GM12878 (cell line): ENCODE results near the gene ARL2. TPM values are rescaled to one million over a fixed set of nuclear protein-coding genes. Genes with fewer than 3 reads are reported as not detected.

Experiments
- ASH2L ChIP-seq: fragments of 300-600, 200-600 bp; sonication (generic); IDR thresholded peaks from 2 replicates; pipeline ENCODE4 v1.6.1; 2017; ENCODE audit warnings: low read depth, mild to moderate bottlenecking, borderline replicate concordance
- ATF3 ChIP-seq: IDR thresholded peaks from 2 replicates; pipeline ENCODE4 v1.6.1; 2011; ENCODE audit warnings: low read depth, mild to moderate bottlenecking, low read length, moderate library complexity, borderline replicate concordance; ENCODE audit errors: extremely low read depth
- BACH1 ChIP-seq: fragments of 450-650 bp; IDR thresholded peaks from 2 replicates; pipeline ENCODE4 v1.6.1; 2017; ENCODE audit warnings: mild to moderate bottlenecking, borderline replicate concordance
- CBFB ChIP-seq: IDR thresholded peaks from 2 replicates; pipeline ENCODE4 v1.6.1; 2016; ENCODE audit warnings: antibody characterized with exemption, low read depth
- CREM ChIP-seq: IDR thresholded peaks from 2 replicates; pipeline ENCODE4 v1.6.1; 2014; ENCODE audit warnings: antibody characterized with exemption, low read depth
- ETV6 ChIP-seq, 2 experiments: fragments of 450-650 bp in 1 of 2; IDR thresholded peaks in 1 of 2; conservative IDR thresholded peaks in 1 of 2; 2 replicates each; pipeline ENCODE4 v1.6.1; 2014; ENCODE audit warnings: antibody characterized with exemption in 1 of 2, borderline replicate concordance in 1 of 2, low read depth in 1 of 2, mild to moderate bottlenecking in 1 of 2, moderate library complexity in 1 of 2
- FOXM1 ChIP-seq: IDR thresholded peaks from 2 replicates; pipeline ENCODE4 v1.6.1; 2012; ENCODE audit warnings: low read depth, mild to moderate bottlenecking, inconsistent platforms, low read length, moderate library complexity
- NR2C2 ChIP-seq: IDR thresholded peaks from 2 replicates; pipeline ENCODE4 v1.6.1; 2011; ENCODE audit warnings: borderline replicate concordance, low read depth; ENCODE audit not compliant: control insufficient read depth, insufficient read length
- RAD51 ChIP-seq: fragments of 450-650 bp; IDR thresholded peaks from 2 replicates; pipeline ENCODE4 v1.6.1; 2016; ENCODE audit warnings: moderate library complexity, mild to moderate bottlenecking, inconsistent platforms
- RUNX3 ChIP-seq: IDR thresholded peaks from 2 replicates; pipeline ENCODE4 v1.6.1; 2012; ENCODE audit warnings: low read length, inconsistent platforms
- YBX1 ChIP-seq: fragments of 450-650 bp; IDR thresholded peaks from 2 replicates; pipeline ENCODE4 v1.6.1; 2016; ENCODE audit warnings: antibody characterized with exemption
- YY1 ChIP-seq: IDR thresholded peaks from 2 replicates; pipeline ENCODE4 v1.6.1; 2011; ENCODE audit warnings: low read depth, mild to moderate bottlenecking, low read length
- polyA plus RNA-seq, 11 experiments: library from polyadenylated mRNA; depleted of rRNA in 4 of 11; unstranded in 6 of 11; stranded (reverse) in 5 of 11; fragments of >200 nt; fragmentation: Nextera tagmentation in 4 of 11; fragmentation: Illumina TruSeq in 1 of 11; extraction: Ambion mirVana in 4 of 11; extraction: Trizol in 1 of 11; gene quantifications; 1 replicate in 1 of 11; 2 replicates in 10 of 11; pipeline versions ENCODE4 v1.2.1 to v1.2.3, GENCODE V29; 2011 to 2016; ENCODE audit warnings: inconsistent platforms in 2 of 11, missing spikeins in 2 of 11, low read depth in 1 of 11
- total RNA-seq, 4 experiments: library from RNA; depleted of rRNA in 3 of 4; stranded (reverse); fragments of >200 nt in 3 of 4; fragmentation: Illumina TruSeq in 1 of 4; extraction: Trizol in 1 of 4; gene quantifications; 2 replicates each; pipeline versions ENCODE4 v1.2.1 to v1.2.3, GENCODE V29; 2013 to 2021
- TF ChIP-seq, protein P1 (sequence below): IDR thresholded peaks from 2 replicates; pipeline ENCODE4 v1.6.1; 2012; ENCODE audit warnings: low read depth, low read length, improper control_type of control experiment
- TF ChIP-seq, protein P2 (sequence below): IDR thresholded peaks from 2 replicates; pipeline ENCODE4 v1.6.1; 2011; ENCODE audit warnings: mild to moderate bottlenecking, low read depth, low read length, moderate library complexity; ENCODE audit not compliant: insufficient replicate concordance
- TF ChIP-seq, protein P3 (sequence below): fragments of 450-650 bp; formaldehyde crosslinking; IDR thresholded peaks from 2 replicates; pipeline ENCODE4 v1.4.0; 2020; ENCODE audit warnings: mild to moderate bottlenecking, moderate library complexity

Gene ARL2
- total and polyA plus RNA-seq, 10 of the 15 experiments (the other 5 are each of a cell fraction or from before 2014, with no cell fraction given): 4.1 to 138 (median 73.4) TPM

DNA sequence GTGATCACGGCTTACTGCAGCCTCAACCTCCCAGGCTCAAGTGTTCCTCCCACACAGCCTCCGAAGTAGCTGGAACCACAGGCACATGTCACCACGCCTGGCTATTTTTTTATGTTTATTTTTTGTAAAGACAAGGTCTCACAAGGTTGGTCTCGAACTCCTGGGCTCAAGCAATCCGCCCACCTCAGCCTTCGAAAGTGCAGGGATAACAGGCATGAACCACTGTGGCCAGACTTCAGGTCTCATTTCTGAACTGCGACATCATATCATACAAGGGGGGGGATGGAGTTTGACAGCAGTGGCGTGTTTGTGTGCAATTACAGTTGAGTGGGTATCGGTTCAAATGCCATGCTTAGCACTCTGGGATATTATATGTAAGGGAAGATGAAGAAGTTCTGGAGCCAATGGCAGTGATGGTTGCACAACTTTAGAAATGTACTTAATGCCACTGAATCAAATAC, 37.5 kb downstream of the ARL2 start (continued):
- no peak for TF ChIP-seq NR2C2
- TF ChIP-seq FOXM1: peak; percentile 33; the same call in 1 of the 2 replicates
- no peak for TF ChIP-seq CBFB
- TF ChIP-seq ASH2L: no peak
- no peak for TF ChIP-seq YBX1
- TF ChIP-seq BACH1: no peak
- TF ChIP-seq, protein P1, sequence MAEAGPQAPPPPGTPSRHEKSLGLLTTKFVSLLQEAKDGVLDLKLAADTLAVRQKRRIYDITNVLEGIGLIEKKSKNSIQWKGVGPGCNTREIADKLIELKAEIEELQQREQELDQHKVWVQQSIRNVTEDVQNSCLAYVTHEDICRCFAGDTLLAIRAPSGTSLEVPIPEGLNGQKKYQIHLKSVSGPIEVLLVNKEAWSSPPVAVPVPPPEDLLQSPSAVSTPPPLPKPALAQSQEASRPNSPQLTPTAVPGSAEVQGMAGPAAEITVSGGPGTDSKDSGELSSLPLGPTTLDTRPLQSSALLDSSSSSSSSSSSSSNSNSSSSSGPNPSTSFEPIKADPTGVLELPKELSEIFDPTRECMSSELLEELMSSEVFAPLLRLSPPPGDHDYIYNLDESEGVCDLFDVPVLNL: no peak
- TF ChIP-seq CREM: peak; percentile 68; the same call in 1 of the 2 replicates
- TF ChIP-seq, protein P2, sequence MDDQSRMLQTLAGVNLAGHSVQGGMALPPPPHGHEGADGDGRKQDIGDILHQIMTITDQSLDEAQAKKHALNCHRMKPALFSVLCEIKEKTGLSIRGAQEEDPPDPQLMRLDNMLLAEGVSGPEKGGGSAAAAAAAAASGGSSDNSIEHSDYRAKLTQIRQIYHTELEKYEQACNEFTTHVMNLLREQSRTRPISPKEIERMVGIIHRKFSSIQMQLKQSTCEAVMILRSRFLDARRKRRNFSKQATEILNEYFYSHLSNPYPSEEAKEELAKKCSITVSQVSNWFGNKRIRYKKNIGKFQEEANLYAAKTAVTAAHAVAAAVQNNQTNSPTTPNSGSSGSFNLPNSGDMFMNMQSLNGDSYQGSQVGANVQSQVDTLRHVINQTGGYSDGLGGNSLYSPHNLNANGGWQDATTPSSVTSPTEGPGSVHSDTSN: no peak
- no peak for TF ChIP-seq ATF3
- TF ChIP-seq RUNX3: peak; percentile 80
- no peak for TF ChIP-seq RAD51
- TF ChIP-seq ETV6 (conservative IDR thresholded peaks at IDR 0.05 in 1 of 2, IDR thresholded peaks at IDR 0.05 in 1 of 2; ENCODE audit: borderline replicate concordance in 1 of 2, low read depth in 1 of 2): 0 out of 4 replicates have a peak, but pooled peaks of 1 of the 2 experiments have one; percentile 35
- TF ChIP-seq, protein P3, sequence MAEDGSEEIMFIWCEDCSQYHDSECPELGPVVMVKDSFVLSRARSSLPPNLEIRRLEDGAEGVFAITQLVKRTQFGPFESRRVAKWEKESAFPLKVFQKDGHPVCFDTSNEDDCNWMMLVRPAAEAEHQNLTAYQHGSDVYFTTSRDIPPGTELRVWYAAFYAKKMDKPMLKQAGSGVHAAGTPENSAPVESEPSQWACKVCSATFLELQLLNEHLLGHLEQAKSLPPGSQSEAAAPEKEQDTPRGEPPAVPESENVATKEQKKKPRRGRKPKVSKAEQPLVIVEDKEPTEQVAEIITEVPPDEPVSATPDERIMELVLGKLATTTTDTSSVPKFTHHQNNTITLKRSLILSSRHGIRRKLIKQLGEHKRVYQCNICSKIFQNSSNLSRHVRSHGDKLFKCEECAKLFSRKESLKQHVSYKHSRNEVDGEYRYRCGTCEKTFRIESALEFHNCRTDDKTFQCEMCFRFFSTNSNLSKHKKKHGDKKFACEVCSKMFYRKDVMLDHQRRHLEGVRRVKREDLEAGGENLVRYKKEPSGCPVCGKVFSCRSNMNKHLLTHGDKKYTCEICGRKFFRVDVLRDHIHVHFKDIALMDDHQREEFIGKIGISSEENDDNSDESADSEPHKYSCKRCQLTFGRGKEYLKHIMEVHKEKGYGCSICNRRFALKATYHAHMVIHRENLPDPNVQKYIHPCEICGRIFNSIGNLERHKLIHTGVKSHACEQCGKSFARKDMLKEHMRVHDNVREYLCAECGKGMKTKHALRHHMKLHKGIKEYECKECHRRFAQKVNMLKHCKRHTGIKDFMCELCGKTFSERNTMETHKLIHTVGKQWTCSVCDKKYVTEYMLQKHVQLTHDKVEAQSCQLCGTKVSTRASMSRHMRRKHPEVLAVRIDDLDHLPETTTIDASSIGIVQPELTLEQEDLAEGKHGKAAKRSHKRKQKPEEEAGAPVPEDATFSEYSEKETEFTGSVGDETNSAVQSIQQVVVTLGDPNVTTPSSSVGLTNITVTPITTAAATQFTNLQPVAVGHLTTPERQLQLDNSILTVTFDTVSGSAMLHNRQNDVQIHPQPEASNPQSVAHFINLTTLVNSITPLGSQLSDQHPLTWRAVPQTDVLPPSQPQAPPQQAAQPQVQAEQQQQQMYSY: no peak
- TF ChIP-seq YY1: no peak
